Measurements from ENCODE around the gene KIF17. TPM values are rescaled to one million over a fixed set of nuclear protein-coding genes. Genes with fewer than 3 reads are reported as not detected.

The KIF17 gene
- total RNA-seq, 1 experiment from 2014 or later, result 5.1 TPM

DNA sequence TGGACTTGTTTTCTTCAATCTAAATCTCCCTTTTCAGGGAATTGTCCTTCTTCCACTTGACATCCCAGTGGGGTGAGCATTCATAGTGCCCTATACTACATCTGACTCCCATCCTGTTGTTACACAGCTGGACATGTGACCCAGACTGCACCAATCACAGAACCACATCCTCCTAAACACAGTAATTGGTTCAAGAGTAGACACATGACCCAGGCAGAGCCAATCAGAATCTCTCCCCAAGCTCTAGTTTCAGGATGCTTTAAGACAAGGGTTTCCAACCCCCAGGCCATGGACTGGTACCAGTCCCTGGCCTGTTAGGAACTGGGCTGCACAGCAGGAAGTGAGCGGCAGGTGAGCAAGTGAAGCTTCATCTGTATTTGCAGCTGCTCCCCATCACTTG lies 51.0 kb downstream of the KIF17 start:
- H3K4me1 ChIP-seq (ENCODE audit: insufficient read depth, low read length), result peaks cover 2% of the 10 kb centered on the region; the same call in 1 of the 2 replicates
- peaks cover 0 to 2% of the 10 kb centered on the region in 2 experiments; a peak in 1 of 5 replicates for H3K9me3 Mint-ChIP-seq
- no peak overlapping the region for H3K56ac ChIP-seq (ENCODE audit: insufficient read length, low read depth, low read length)
- no peaks in the 10 kb centered on the region for H3K27me3 Mint-ChIP-seq (ENCODE audit: low read depth)
- H2BK20ac ChIP-seq (ENCODE audit: low read depth, low read length, poor library complexity, severe bottlenecking), result no peak overlapping the region
- no peaks in the 10 kb centered on the region for H3K79me1 ChIP-seq (ENCODE audit: insufficient read depth, low read depth, low read length, poor library complexity, severe bottlenecking)
- H2BK5ac ChIP-seq (ENCODE audit: insufficient read length, low read length), result no peak overlapping the region
- H3K27me3 ChIP-seq (ENCODE audit: insufficient read depth, low read length), result no peaks in the 10 kb centered on the region
- no peak overlapping the region for H3T11ph ChIP-seq (ENCODE audit: low read length)
- peaks cover 2 to 8% (median 4%) of the 10 kb centered on the region in 3 experiments; a peak in 4 of 7 replicates for H3K36me3 Mint-ChIP-seq (ENCODE audit: insufficient read depth in 1 of 3, low read depth in 3 of 3)
- no peak overlapping the region for H2BK15ac ChIP-seq (ENCODE audit: low read depth, low read length)
- H3K14ac ChIP-seq (ENCODE audit: insufficient read depth, low read length), result no peak overlapping the region
- no peaks in the 10 kb centered on the region for H4K20me1 ChIP-seq (ENCODE audit: control insufficient read depth, insufficient read depth, insufficient read length)
- no peak overlapping the region for H3K4me3 Mint-ChIP-seq
- WGBS (ENCODE audit: extremely low coverage, insufficient read length, low lambda C conversion rate), result no CpG with 5 or more reads among the region's 1 CpG
- no peaks in the 10 kb centered on the region for H3K79me2 ChIP-seq (ENCODE audit: insufficient read depth, low read length)
- H4K91ac ChIP-seq (ENCODE audit: insufficient read length, low read depth, low read length), result no peak overlapping the region
- no peak overlapping the region for H3K4me2 ChIP-seq (ENCODE audit: insufficient read depth, insufficient read length, low read length)
- no peak overlapping the region for H3K18ac ChIP-seq (ENCODE audit: insufficient read length, low read depth, low read length)
- H4K8ac ChIP-seq (replicated peaks; ENCODE audit: insufficient read length, low read depth, low read length), result no peak overlapping the region
- DNase-seq, result no peak
- no peak overlapping the region for H2AFZ ChIP-seq (ENCODE audit: low read length)
- H3K4me1 Mint-ChIP-seq, result peaks cover 9 to 10% of the 10 kb centered on the region in 2 experiments
- H3K27ac Mint-ChIP-seq, result no peak overlapping the region
- TF ChIP-seq CTCF (conservative IDR thresholded peaks at IDR 0.05), result no peak
- H3K4ac ChIP-seq (ENCODE audit: low read depth, low read length), result no peak overlapping the region
- no peak overlapping the region for H2BK12ac ChIP-seq (ENCODE audit: insufficient read length, low read depth, low read length)
- H3K23me2 ChIP-seq (ENCODE audit: insufficient read length, low read depth, low read length, poor library complexity, severe bottlenecking), result no peaks in the 10 kb centered on the region
- no peak overlapping the region for H4K5ac ChIP-seq (ENCODE audit: insufficient read length, low read depth, low read length)
- no peak overlapping the region for H3K9ac ChIP-seq (ENCODE audit: extremely low read depth, insufficient read length, low read length)
- no peak overlapping the region for H2AK5ac ChIP-seq (ENCODE audit: insufficient read length, low read length)
- no peak overlapping the region for H2BK120ac ChIP-seq (ENCODE audit: low read depth, low read length, poor library complexity, severe bottlenecking)
- H3K23ac ChIP-seq (ENCODE audit: insufficient read length, low read depth, low read length), result no peak overlapping the region
- no peak overlapping the region for H3K27ac ChIP-seq (ENCODE audit: insufficient read length, low read depth, low read length)
- H3K9me3 ChIP-seq (ENCODE audit: control insufficient read depth, low read depth, low read length), result no peaks in the 10 kb centered on the region

All from H9 (cell line).